Mesodermal cell (in vitro differentiated cells): ENCODE data around the gene CEP170B. TPM values are rescaled to one million over a fixed set of nuclear protein-coding genes. Genes with fewer than 3 reads are reported as not detected.
A peak's percentile ranks its signal among the peaks of the same experiment; 100 is the strongest.

Experiments used
- H3K27ac ChIP-seq: 2 replicates; pipeline ENCODE4 v1.7.0; 2013; ENCODE audit warnings: mild to moderate bottlenecking, low read depth, low read length, moderate library complexity; ENCODE audit not compliant: severe bottlenecking
- H3K36me3 ChIP-seq: 2 replicates; pipeline ENCODE4 v1.7.1; 2013; ENCODE audit warnings: mild to moderate bottlenecking, low read length, moderate library complexity; ENCODE audit not compliant: control insufficient read depth, insufficient read depth
- H3K4me1 ChIP-seq: one replicate; pipeline ENCODE4 v1.7.1; 2013; ENCODE audit warnings: mild to moderate bottlenecking, low read length; ENCODE audit not compliant: insufficient read depth, control insufficient read depth, poor library complexity, severe bottlenecking
- H3K4me3 ChIP-seq: 2 replicates; pipeline ENCODE4 v1.7.0; 2013; ENCODE audit warnings: low read length, control low read depth, mild to moderate bottlenecking; ENCODE audit not compliant: insufficient read depth, poor library complexity, severe bottlenecking; ENCODE audit errors: extremely low read depth
- H3K9me3 ChIP-seq: 2 replicates; pipeline ENCODE4 v1.7.1; 2013; ENCODE audit warnings: mild to moderate bottlenecking, low read length, moderate library complexity; ENCODE audit not compliant: control insufficient read depth
- WGBS, 2 experiments: methylation state at CpG; one replicate each; pipeline ENCODE4 v1.1.5; 2013; ENCODE audit warnings: missing lambda C conversion rate in 2 of 2; ENCODE audit not compliant: insufficient coverage in 2 of 2; 5-methylcytosine and 5-hydroxymethylcytosine counted together
- polyA plus RNA-seq, 2 experiments: library from polyadenylated mRNA; stranded (reverse); fragments of 50-300 nt; gene quantifications; one replicate each; pipeline ENCODE4 v1.2.3, GENCODE V29; 2013

CEP170B gene
- 12.4 TPM for polyA plus RNA-seq (2013, experiment 1 of 2)
- polyA plus RNA-seq (2013, experiment 2 of 2) = 11.6 TPM

GRCh38 chr14:104865081-104865630 is at the start of gene CEP170B:
Gene CEP170B (plus strand): TSS chr14:104865268. CDS start chr14:104868451, 3,183 bp downstream.
- Histone ChIP-seq H3K36me3 (no peaks in the 10 kb centered on the region), H3K4me1 (peaks cover 10% of the 10 kb centered on the region), H3K9me3 (no peaks in the 10 kb centered on the region), H3K27ac (no peak within 1 kb of the TSS), H3K4me3 (peak within 1 kb of the TSS; percentile 66)
- 0% methylated on average over 43 to 48 of the region's 88 CpGs for WGBS, 2 experiments

- H3K27ac ChIP-seq = peak overlapping the region; percentile 79
- H3K36me3 ChIP-seq = no peaks in the 10 kb centered on the region
- H3K9me3 ChIP-seq = no peaks in the 10 kb centered on the region
- peak overlapping the region; percentile 79 for H3K4me3 ChIP-seq
- WGBS, 2 experiments = 2 to 16% methylated on average over 7 to 8 of the region's 8 CpGs
- peaks cover 9% of the 10 kb centered on the region for H3K4me1 ChIP-seq
Measured at GRCh38 chr14:104816616-104816884, 48.5 kb upstream of the CEP170B start.

- H3K27ac ChIP-seq = no peak overlapping the region
- WGBS, 2 experiments = 94 to 100% methylated on average over 8 of the region's 8 CpGs
- no peak overlapping the region for H3K4me3 ChIP-seq
- peaks cover 11% of the 10 kb centered on the region for H3K4me1 ChIP-seq
- H3K36me3 ChIP-seq = no peaks in the 10 kb centered on the region
- no peaks in the 10 kb centered on the region for H3K9me3 ChIP-seq
Measured at GRCh38 chr14:104817930-104818713, 46.9 kb upstream of the CEP170B start.

GRCh38 chr14:104818714-104819161 is 46.3 kb upstream of the CEP170B start:
- WGBS, 2 experiments = 91 to 94% methylated on average over 7 to 9 of the region's 9 CpGs

GRCh38 chr14:104819361-104819781 is 45.7 kb upstream of the CEP170B start:
- 94 to 95% methylated on average over 11 to 12 of the region's 12 CpGs for WGBS, 2 experiments
- no peaks in the 10 kb centered on the region for H3K36me3 ChIP-seq
- no peak overlapping the region for H3K4me3 ChIP-seq
- peaks cover 11% of the 10 kb centered on the region for H3K4me1 ChIP-seq
- no peak overlapping the region for H3K27ac ChIP-seq
- H3K9me3 ChIP-seq = peaks cover 3% of the 10 kb centered on the region

More at GRCh38 chr14:104818714-104819161, 46.3 kb upstream of the CEP170B start:
- Histone ChIP-seq H3K4me3 (no peak overlapping the region), H3K4me1 (peaks cover 11% of the 10 kb centered on the region), H3K9me3 (no peaks in the 10 kb centered on the region), H3K36me3 (no peaks in the 10 kb centered on the region), H3K27ac (no peak overlapping the region)

GRCh38 chr14:104820669-104821228 is 44.3 kb upstream of the CEP170B start:
- H3K4me3 ChIP-seq = no peak overlapping the region
- H3K9me3 ChIP-seq = peaks cover 7% of the 10 kb centered on the region
- H3K36me3 ChIP-seq = no peaks in the 10 kb centered on the region
- no peak overlapping the region for H3K27ac ChIP-seq
- peaks cover 11% of the 10 kb centered on the region for H3K4me1 ChIP-seq
- 43 to 52% methylated on average over 10 to 18 of the region's 22 CpGs for WGBS, 2 experiments

GRCh38 chr14:104821229-104821945 is 43.7 kb upstream of the CEP170B start:
- 87 to 92% methylated on average over 22 to 23 of the region's 23 CpGs for WGBS, 2 experiments

GRCh38 chr14:104821971-104822608 is 43.0 kb upstream of the CEP170B start:
- no peak overlapping the region for H3K4me3 ChIP-seq
- peaks cover 7% of the 10 kb centered on the region for H3K4me1 ChIP-seq
- 92% methylated on average over 21 to 27 of the region's 27 CpGs for WGBS, 2 experiments
- H3K9me3 ChIP-seq = peaks cover 7% of the 10 kb centered on the region
- H3K36me3 ChIP-seq = no peaks in the 10 kb centered on the region
- H3K27ac ChIP-seq = no peak overlapping the region

More at GRCh38 chr14:104821229-104821945, 43.7 kb upstream of the CEP170B start:
- Histone ChIP-seq H3K27ac (no peak overlapping the region), H3K4me1 (peaks cover 11% of the 10 kb centered on the region), H3K4me3 (no peak overlapping the region), H3K9me3 (peaks cover 7% of the 10 kb centered on the region), H3K36me3 (no peaks in the 10 kb centered on the region)

- WGBS, 2 experiments = 88 to 90% methylated on average over 20 to 21 of the region's 22 CpGs
- Histone ChIP-seq H3K36me3 (no peaks in the 10 kb centered on the region), H3K4me1 (peaks cover 7% of the 10 kb centered on the region), H3K4me3 (no peak overlapping the region), H3K27ac (no peak overlapping the region), H3K9me3 (peaks cover 7% of the 10 kb centered on the region)
Measured at GRCh38 chr14:104822821-104823615, 42.0 kb upstream of the CEP170B start.
